MM.1S (cell line): ENCODE measurements around the gene RAB21.

Experiments
- DNase-seq: peaks from one replicate; pipeline ENCODE4 v3.0.0-alpha.2; 2015
- H2AFZ ChIP-seq: fragments of 300-600 bp; sonication (generic); 2 replicates; pipeline ENCODE4 v1.6.0; 2016; ENCODE audit warnings: antibody characterized with exemption, low read length
- H3F3A ChIP-seq: fragments of 300-600 bp; sonication (generic); 2 replicates; pipeline ENCODE4 v1.6.1; 2016; ENCODE audit warnings: mild to moderate bottlenecking, antibody characterized with exemption, low read length, moderate library complexity, mixed read lengths; ENCODE audit not compliant: insufficient read depth
- H3K27ac ChIP-seq: fragments of 300-600 bp; sonication (generic); 2 replicates; pipeline ENCODE4 v1.5.1; 2016; ENCODE audit warnings: mild to moderate bottlenecking, low read length
- H3K27me3 ChIP-seq: fragments of 300-600 bp; sonication (generic); replicated peaks from 2 replicates; pipeline ENCODE4 v1.6.0; 2016; ENCODE audit warnings: low read length; ENCODE audit not compliant: insufficient read depth
- H3K36me3 ChIP-seq: fragments of 300-600 bp; sonication (generic); replicated peaks from 2 replicates; pipeline ENCODE4 v1.6.1; 2016; ENCODE audit warnings: mild to moderate bottlenecking, low read length, mixed read lengths; ENCODE audit not compliant: insufficient read depth
- H3K4me1 ChIP-seq: fragments of 300-600 bp; sonication (generic); 2 replicates; pipeline ENCODE4 v1.6.1; 2016; ENCODE audit warnings: low read length, mixed read lengths
- H3K4me2 ChIP-seq: fragments of 300-600 bp; sonication (generic); 2 replicates; pipeline ENCODE4 v1.6.0; 2016; ENCODE audit warnings: low read depth, low read length
- H3K4me3 ChIP-seq: fragments of 300-600 bp; sonication (generic); 2 replicates; pipeline ENCODE4 v1.5.1; 2016; ENCODE audit warnings: low read length, mixed read lengths
- H3K79me2 ChIP-seq: fragments of 300-600 bp; sonication (generic); 2 replicates; pipeline ENCODE4 v1.6.1; 2016; ENCODE audit warnings: mixed run types, low read length, mixed read lengths
- H3K9ac ChIP-seq: fragments of 300-600 bp; sonication (generic); 2 replicates; pipeline ENCODE4 v1.6.1; 2016; ENCODE audit warnings: low read length, mixed read lengths
- H3K9me2 ChIP-seq: fragments of 300-600 bp; sonication (generic); replicated peaks from 2 replicates; pipeline ENCODE4 v1.6.1; 2016; ENCODE audit warnings: mild to moderate bottlenecking, low read length, mixed read lengths; ENCODE audit not compliant: insufficient read depth
- H3K9me3 ChIP-seq: fragments of 300-600 bp; sonication (generic); replicated peaks from 2 replicates; pipeline ENCODE4 v1.6.1; 2016; ENCODE audit warnings: mild to moderate bottlenecking, low read length, mixed read lengths; ENCODE audit not compliant: insufficient read depth
- H4K20me1 ChIP-seq: fragments of 300-600 bp; sonication (generic); 2 replicates; pipeline ENCODE4 v1.6.1; 2016; ENCODE audit warnings: mild to moderate bottlenecking, low read length, moderate library complexity, mixed read lengths; ENCODE audit not compliant: insufficient read depth
- CTCF ChIP-seq: fragments of 300-600 bp; sonication (generic); IDR thresholded peaks from 2 replicates; pipeline ENCODE4 v1.5.1; 2016; ENCODE audit warnings: antibody characterized with exemption, low read length, mixed read lengths
- EZH2 ChIP-seq: fragments of 300-600 bp; sonication (generic); optimal IDR thresholded peaks from 2 replicates; pipeline ENCODE3; 2017; ENCODE audit warnings: low read depth, mild to moderate bottlenecking, antibody characterized with exemption, low read length, mixed read lengths
- EZH2phosphoT487 ChIP-seq: fragments of 300-600 bp; sonication (generic); IDR thresholded peaks from 2 replicates; pipeline ENCODE4 v1.6.1; 2018; ENCODE audit warnings: antibody characterized with exemption, low read length

Gene RAB21

DNA sequence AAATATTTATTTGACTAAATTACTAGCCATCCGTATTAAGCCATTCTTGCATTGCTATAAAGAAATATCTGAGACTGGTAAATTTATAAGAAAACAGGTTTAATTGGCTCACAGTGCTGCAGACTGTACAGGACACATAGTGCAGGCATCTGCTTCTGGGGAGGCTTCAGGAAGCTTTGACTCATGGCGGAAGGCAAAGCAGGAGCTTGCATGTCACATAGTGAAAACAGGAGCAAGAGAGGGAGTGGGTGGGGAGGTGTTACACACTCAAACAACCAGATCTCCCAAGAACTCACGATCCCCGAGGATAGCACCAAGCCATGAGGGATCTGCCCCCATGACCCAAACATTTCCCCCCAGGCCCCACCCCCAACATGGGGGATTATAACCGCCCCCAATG is 26.7 kb upstream of the RAB21 start:
- Histone ChIP-seq H3K4me3 (no peak overlapping the region), H3K9me2 (no peaks in the 10 kb centered on the region), H3K9me3 (no peaks in the 10 kb centered on the region), H3K4me1 (no peaks in the 10 kb centered on the region), H3F3A (no peaks in the 10 kb centered on the region), H3K36me3 (no peaks in the 10 kb centered on the region), H2AFZ (no peak overlapping the region), H3K4me2 (no peak overlapping the region), H3K79me2 (no peaks in the 10 kb centered on the region), H3K27ac (no peak overlapping the region), H3K27me3 (no peaks in the 10 kb centered on the region), H4K20me1 (no peaks in the 10 kb centered on the region), H3K9ac (no peak overlapping the region)
- DNase-seq: no peak
- TF ChIP-seq EZH2 (no peak), EZH2phosphoT487 (no peak), CTCF (no peak)

GRCh38 chr12:71730936-71731335 is 23.7 kb upstream of the RAB21 start:
- no peaks in the 10 kb centered on the region for H3K9me2 ChIP-seq
- H3K9me3 ChIP-seq: no peaks in the 10 kb centered on the region
- no peaks in the 10 kb centered on the region for H3K4me1 ChIP-seq
- no peaks in the 10 kb centered on the region for H3K79me2 ChIP-seq
- no peak overlapping the region for H2AFZ ChIP-seq
- H3K27ac ChIP-seq: no peak overlapping the region
- H3K27me3 ChIP-seq: no peaks in the 10 kb centered on the region
- DNase-seq: no peak
- H3K9ac ChIP-seq: no peak overlapping the region
- no peak overlapping the region for H3K4me2 ChIP-seq
- no peak overlapping the region for H3K4me3 ChIP-seq
- TF ChIP-seq CTCF: no peak
- H4K20me1 ChIP-seq: no peaks in the 10 kb centered on the region
- H3K36me3 ChIP-seq: no peaks in the 10 kb centered on the region
- H3F3A ChIP-seq: no peaks in the 10 kb centered on the region

DNA sequence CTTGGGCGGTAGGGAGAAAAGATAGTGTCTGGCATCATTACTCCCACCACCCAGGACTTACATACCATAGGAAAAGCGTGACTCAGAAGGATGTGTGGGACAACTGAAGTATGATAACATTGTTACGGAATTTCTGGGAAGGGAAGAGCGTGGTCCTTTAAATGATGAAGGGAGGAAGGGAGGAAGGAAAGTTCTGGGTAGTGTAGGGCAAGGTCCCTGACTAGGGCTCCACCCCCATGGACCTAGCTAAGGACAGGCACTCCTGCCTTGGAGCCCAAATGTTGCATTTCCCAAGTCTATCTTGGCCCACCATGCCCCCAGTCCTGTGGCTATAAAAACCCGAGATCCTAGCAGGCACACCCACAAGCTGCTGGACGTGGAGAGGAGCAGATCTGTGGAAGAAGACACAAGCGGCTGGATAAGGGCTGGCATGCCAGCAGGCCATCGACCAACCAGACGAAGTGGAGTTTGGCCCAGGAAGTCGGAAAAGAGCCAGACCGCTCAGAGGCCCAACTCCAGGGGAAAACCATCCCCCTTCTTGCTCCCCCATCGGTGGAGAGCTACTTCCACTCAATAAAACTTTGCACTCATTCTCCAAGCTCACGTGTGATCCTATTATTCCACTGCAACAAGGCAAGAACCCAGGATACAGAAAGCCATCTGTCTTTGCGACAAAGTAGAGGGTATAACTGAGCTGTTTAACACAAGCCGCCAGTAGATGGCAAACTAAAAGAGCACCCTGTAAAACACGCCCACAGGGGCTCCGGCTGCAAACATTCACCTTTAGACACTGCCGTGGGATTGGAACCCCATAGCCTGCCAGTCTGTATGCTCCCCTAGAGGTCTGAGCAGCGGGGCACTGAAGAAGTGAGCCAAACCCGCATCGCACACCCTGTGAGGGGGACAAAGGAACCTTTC is 23.0 kb upstream of the RAB21 start:
- Histone ChIP-seq H4K20me1 (no peaks in the 10 kb centered on the region), H3K4me1 (no peaks in the 10 kb centered on the region), H2AFZ (no peak overlapping the region), H3K27ac (no peak overlapping the region), H3F3A (no peaks in the 10 kb centered on the region), H3K27me3 (no peaks in the 10 kb centered on the region), H3K4me3 (no peak overlapping the region), H3K79me2 (no peaks in the 10 kb centered on the region), H3K36me3 (no peaks in the 10 kb centered on the region), H3K9ac (no peak overlapping the region), H3K9me3 (no peaks in the 10 kb centered on the region), H3K4me2 (no peak overlapping the region), H3K9me2 (no peaks in the 10 kb centered on the region)
- no peak for DNase-seq
- no peak for TF ChIP-seq EZH2
- TF ChIP-seq EZH2phosphoT487: no peak
- TF ChIP-seq CTCF: no peak
